Psoas muscle (tissue), 8 donors: ENCODE results near the gene ZNF618. TPM values are rescaled to one million over a fixed set of nuclear protein-coding genes. Genes with fewer than 3 reads are reported as not detected.

ENCODE experiments used
- ATAC-seq, 4 donors: fragments of 200-7000 bp; cut with Tn5 transposase; one replicate each; pipeline ENCODE4 v1.9.1; 2020; ENCODE audit warnings: moderate library complexity in 3 of 4, mild to moderate bottlenecking in 2 of 4
- DNase-seq, 2 donors: peaks; one replicate each; pipeline ENCODE4 v3.0.0-alpha.2; 2020
- H3K27ac ChIP-seq: fragments of 200-600 bp; one replicate; pipeline ENCODE4 v1.8.0; 2022
- H3K27me3 ChIP-seq, 3 donors: fragments of 200-600 bp in 1 of 3; one replicate each; pipeline versions ENCODE4 v1.6.1 to v1.8.0; 2013 to 2022; ENCODE audit warnings: low read length in 2 of 3, mild to moderate bottlenecking in 2 of 3, moderate library complexity in 1 of 3; ENCODE audit not compliant: insufficient read depth in 3 of 3
- H3K36me3 ChIP-seq, 2 donors: fragments of 200-600 bp in 1 of 2; one replicate each; pipeline versions ENCODE4 v1.6.1 to v1.8.0; 2013 to 2022; ENCODE audit warnings: low read depth in 1 of 2, mild to moderate bottlenecking in 1 of 2, moderate library complexity in 1 of 2; ENCODE audit not compliant: insufficient read depth in 1 of 2
- H3K4me1 ChIP-seq: fragments of 200-600 bp; one replicate; pipeline ENCODE4 v1.8.0; 2022
- H3K4me3 ChIP-seq: fragments of 200-600 bp; one replicate; pipeline ENCODE4 v1.8.0; 2022; ENCODE audit warnings: mild to moderate bottlenecking
- H3K9me3 ChIP-seq: fragments of 200-600 bp; one replicate; pipeline ENCODE4 v1.8.0; 2022
- CTCF ChIP-seq: fragments of 200-600 bp; IDR thresholded peaks from one replicate; pipeline ENCODE4 v1.8.0; 2022; ENCODE audit warnings: antibody characterized with exemption
- WGBS, 3 donors: extraction: QIAGEN DNeasy Blood & Tissue Kit; methylation state at CpG; one replicate each; pipeline versions ENCODE4 v1.1.6 to v1.1.7; 2013; 5-methylcytosine and 5-hydroxymethylcytosine counted together
- intact Hi-C, 2 donors: fragments of 100-400 bp; cut with DNase I; formaldehyde crosslinking; loops; one replicate each; pipeline versions ENCODE4 v1.11.0 to v1.14.2; 2022
- polyA plus RNA-seq, 3 donors: library from polyadenylated mRNA; stranded (reverse); fragments of 200-250 nt; gene quantifications; one replicate each; pipeline ENCODE4 v1.2.3, GENCODE V29; 2013
- total RNA-seq, 4 donors: library from RNA; stranded (reverse); fragmentation: NEBNext Ultra II Directional in 2 of 4; extraction: Animal tissue kit (Norgen Biotek cat#: 25700) in 2 of 4; gene quantifications; one replicate each; pipeline versions ENCODE4 v1.2.1 to v1.2.4, GENCODE V29; 2021 to 2023
- donor health status: healthy with polysubstance abuse.
- donor health status: DM: no; HTN: no; CAD: no; lungs with moderate emphysema.
- donor health status: Bipolar disorder and iron deficiency.
- donor health status: healthy.
- donor health status: DM: yes; HTN: yes; CAD: no.
- donor health status: DM: no; HTN: no; CAD: no.
- donor health status: DM: no; HTN: no; CAD: no.
- donor health status: DM: yes; HTN: yes; CAD: no.

Gene ZNF618
- total and polyA plus RNA-seq, 7 donors: 0.31 to 2.7 (median 1.2) TPM

DNA sequence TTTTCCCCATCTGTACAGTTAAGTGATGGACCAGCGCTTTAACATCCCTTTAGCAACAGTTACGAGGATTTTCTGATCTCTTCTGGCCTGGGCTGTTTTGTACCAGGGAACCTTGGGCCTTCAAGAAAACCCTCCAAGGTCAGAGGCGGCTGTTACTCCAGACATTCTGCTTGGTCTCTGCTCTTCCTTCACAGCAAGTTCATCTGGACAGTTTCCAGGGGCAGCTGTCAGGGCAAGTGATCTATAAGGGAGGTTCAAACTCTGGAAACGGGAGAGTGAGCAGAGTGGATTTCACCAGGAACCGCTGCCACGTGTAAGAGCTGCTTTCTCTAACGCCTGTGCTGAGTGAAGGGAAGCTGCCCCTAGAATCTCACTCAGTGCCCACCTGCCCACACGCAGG lies 36.7 kb downstream of the ZNF618 start:
- Histone ChIP-seq H3K27ac (peak overlapping the region; percentile 85), H3K4me1 (peaks cover 35% of the 10 kb centered on the region), H3K36me3 (no peaks in the 10 kb centered on the region), H3K4me3 (peak overlapping the region; percentile 7), H3K27me3 (no peaks in the 10 kb centered on the region), H3K9me3 (no peaks in the 10 kb centered on the region)
- DNase-seq (no peak), ATAC-seq (peak; percentile 29 to 50 (median 42))
- no peak for TF ChIP-seq CTCF
- intact Hi-C loops: no loop called here
- WGBS, 3 donors: 36 to 60% (median 43%) methylated on average over 8 of the region's 8 CpGs

DNA sequence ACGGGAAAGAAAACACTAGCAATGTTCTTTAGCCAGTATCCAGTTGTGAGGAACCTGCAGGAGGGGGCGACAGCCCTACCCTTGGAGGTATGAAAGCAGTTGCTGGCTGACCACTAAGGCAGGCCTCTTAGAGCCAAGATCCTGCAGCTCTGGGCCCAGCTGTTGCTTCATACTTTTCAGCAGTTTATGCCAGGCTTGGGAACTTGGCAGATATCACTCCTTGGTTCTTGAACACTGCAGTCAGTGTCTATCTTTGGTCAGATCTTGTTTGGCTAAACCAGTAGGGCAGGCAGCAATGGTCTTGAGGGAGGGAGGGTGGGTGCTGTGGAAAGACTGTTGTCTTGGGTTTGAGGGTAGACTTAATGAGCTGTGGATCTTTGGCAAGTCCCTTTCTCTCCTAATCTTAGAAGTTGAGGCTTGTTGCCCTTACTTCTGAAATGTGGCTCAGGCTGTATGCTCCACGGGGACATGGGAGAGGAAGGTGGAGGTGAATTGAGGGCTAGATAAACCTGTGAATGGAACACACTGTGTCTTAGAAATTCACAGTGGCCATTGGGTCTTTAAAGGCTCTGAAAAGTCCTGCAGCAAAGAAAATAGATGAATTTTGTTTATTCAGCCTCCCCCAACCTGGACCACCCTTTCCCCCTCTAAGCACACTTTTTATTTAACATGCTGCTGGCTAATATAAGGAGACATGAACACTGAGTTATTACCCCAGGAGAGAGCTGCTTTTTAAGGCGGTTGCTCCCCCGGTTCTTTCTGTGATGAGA lies 37.5 kb downstream of the ZNF618 start:
- Histone ChIP-seq H3K27ac (peak overlapping the region; percentile 85), H3K4me3 (peak overlapping the region; percentile 7), H3K9me3 (no peaks in the 10 kb centered on the region), H3K36me3 (no peaks in the 10 kb centered on the region), H3K27me3 (no peaks in the 10 kb centered on the region), H3K4me1 (peaks cover 38% of the 10 kb centered on the region)
- ATAC-seq (peak; percentile 96 to 99 (median 98)), DNase-seq (peak; percentile 43 to 81)
- 54 to 68% (median 56%) methylated on average over 5 of the region's 5 CpGs for whole genome bisulfite sequencing, 3 donors
- intact Hi-C loops: no loop called here
- TF ChIP-seq CTCF: no peak

- ATAC-seq (no peak), DNase-seq (no peak)
- intact Hi-C loops: no loop called here
- TF ChIP-seq CTCF: no peak
- Histone ChIP-seq H3K36me3 (no peaks in the 10 kb centered on the region), H3K27ac (peak overlapping the region; percentile 85), H3K27me3 (no peaks in the 10 kb centered on the region), H3K4me1 (peaks cover 47% of the 10 kb centered on the region), H3K4me3 (no peak overlapping the region), H3K9me3 (no peaks in the 10 kb centered on the region)
- 47 to 58% (median 51%) methylated on average over 2 of the region's 2 CpGs for WGBS, 3 donors
Observed at GRCh38 chr9:113914517-113914916, 38.4 kb downstream of the ZNF618 start.

DNA sequence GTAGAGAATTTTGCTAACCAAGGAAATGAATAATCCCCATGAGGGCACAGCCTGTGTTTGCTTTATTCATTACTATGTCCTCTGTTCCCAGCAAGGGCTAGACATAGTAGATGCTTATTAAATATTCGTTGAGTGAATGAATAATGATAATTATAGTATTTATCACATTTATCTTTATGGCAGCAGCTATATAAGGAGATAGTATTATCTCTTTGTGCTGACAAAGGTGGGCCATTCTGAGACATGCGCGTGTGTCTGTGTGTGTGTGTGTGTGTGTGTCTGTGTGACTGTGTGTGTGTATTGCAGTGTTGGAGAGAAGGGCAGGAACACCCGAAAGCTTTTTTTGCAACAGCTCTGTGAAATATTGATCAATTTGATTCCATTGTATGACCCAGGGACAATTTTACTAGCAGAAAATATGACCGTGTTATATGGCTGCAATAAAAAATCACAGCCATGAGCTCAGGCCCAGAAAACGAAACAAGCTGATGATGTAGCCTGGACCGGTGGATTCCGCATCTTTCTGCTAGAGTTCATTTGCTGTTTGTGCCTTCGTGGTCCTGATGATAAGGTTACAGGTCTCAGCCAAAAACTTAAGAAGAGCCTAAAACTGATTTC lies 39.8 kb downstream of the ZNF618 start:
- intact Hi-C loops: loop anchor here in 1 of 2 donors (5.0 kb wide), 1 partner anchor 34 kb away; no protein-coding TSS in a partner anchor
- no peaks in the 10 kb centered on the region for H3K27me3 ChIP-seq
- H3K9me3 ChIP-seq: no peaks in the 10 kb centered on the region
- WGBS, 3 donors: 95 to 96% (median 95%) methylated on average over 9 of the region's 9 CpGs
- no peak overlapping the region for H3K27ac ChIP-seq
- no peak for TF ChIP-seq CTCF
- H3K4me3 ChIP-seq: no peak overlapping the region
- peaks cover 52% of the 10 kb centered on the region for H3K4me1 ChIP-seq
- H3K36me3 ChIP-seq: no peaks in the 10 kb centered on the region
- ATAC-seq (no peak), DNase-seq (no peak)
